ENCODE results near the gene GRID1. TPM values are rescaled to one million over a fixed set of nuclear protein-coding genes. Genes with fewer than 3 reads are reported as not detected.

GRID1 gene
- total RNA-seq, 4 donors from 2014 or later = 1.4 to 4.9 (median 2.0) TPM

- WGBS, 2 donors = 44 to 65% methylated on average over 1 of the region's 1 CpG
- TF ChIP-seq CTCF (IDR thresholded peaks at IDR 0.05) = no peak
- TF ChIP-seq POLR2A (IDR thresholded peaks at IDR 0.05) = no peak
- intact Hi-C loops (cut with DNase I; ENCODE audit: low total_unique reads) = no loop called here
- no peak overlapping the region for H3K4me3 ChIP-seq (ENCODE audit: low read depth, poor library complexity, severe bottlenecking)
- DNase-seq (ENCODE audit: low spot score in 2 of 2) = peak in 1 of 2 donors; percentile 2
Measured at GRCh38 chr10:85642082-85642420, 724.5 kb downstream of the GRID1 start.

- no peak for TF ChIP-seq CTCF (IDR thresholded peaks at IDR 0.05)
- no peak for TF ChIP-seq POLR2A (IDR thresholded peaks at IDR 0.05)
- intact Hi-C loops (cut with DNase I; ENCODE audit: low total_unique reads) = no loop called here
- WGBS, 2 donors = 31 to 47% methylated on average over 6 of the region's 6 CpGs
- no peak overlapping the region for H3K4me3 ChIP-seq (ENCODE audit: low read depth, poor library complexity, severe bottlenecking)
- no peak for DNase-seq (ENCODE audit: low spot score in 2 of 2)
Measured at GRCh38 chr10:85641479-85642009, 725.1 kb downstream of the GRID1 start.

DNA sequence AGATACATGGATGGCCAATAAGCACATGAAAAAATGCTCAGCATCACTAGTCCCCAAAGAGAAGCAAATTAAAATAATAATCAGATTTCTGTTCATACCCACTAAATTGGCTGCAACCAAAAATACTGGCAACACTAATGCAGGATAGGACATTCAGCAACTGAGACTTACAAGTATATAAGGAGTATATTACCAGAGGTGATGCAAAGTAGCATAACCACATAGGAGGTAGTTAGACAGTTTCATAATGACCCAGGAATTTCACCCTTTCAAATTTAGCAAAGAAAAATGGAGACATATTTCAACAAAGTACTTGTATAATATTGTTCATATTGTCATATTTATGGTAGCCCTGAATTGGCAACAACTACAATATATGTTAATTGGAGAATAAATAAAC is 727.8 kb downstream of the GRID1 start:
- intact Hi-C loops (cut with DNase I; ENCODE audit: low total_unique reads) = no loop called here
- no peak for TF ChIP-seq CTCF (IDR thresholded peaks at IDR 0.05)
- no peak for TF ChIP-seq POLR2A (IDR thresholded peaks at IDR 0.05)
- no peak overlapping the region for H3K4me3 ChIP-seq (ENCODE audit: low read depth, poor library complexity, severe bottlenecking)
- no peak for DNase-seq (ENCODE audit: low spot score in 2 of 2)

GRCh38 chr10:85635650-85636049 is 730.9 kb downstream of the GRID1 start:
- TF ChIP-seq POLR2A (IDR thresholded peaks at IDR 0.05) (no peak), CTCF (IDR thresholded peaks at IDR 0.05) (no peak)
- WGBS, 2 donors = 82 to 85% methylated on average over 5 of the region's 5 CpGs
- H3K4me3 ChIP-seq (ENCODE audit: low read depth, poor library complexity, severe bottlenecking) = no peak overlapping the region
- DNase-seq (ENCODE audit: low spot score in 2 of 2) = no peak
- intact Hi-C loops (cut with DNase I; ENCODE audit: low total_unique reads) = no loop called here

- TF ChIP-seq CTCF (IDR thresholded peaks at IDR 0.05) (no peak), POLR2A (IDR thresholded peaks at IDR 0.05) (no peak)
- no peak for DNase-seq (ENCODE audit: low spot score in 2 of 2)
- 88 to 89% methylated on average over 7 of the region's 7 CpGs for WGBS, 2 donors
- intact Hi-C loops (cut with DNase I; ENCODE audit: low total_unique reads) = no loop called here
- no peak overlapping the region for H3K4me3 ChIP-seq (ENCODE audit: low read depth, poor library complexity, severe bottlenecking)
Measured at GRCh38 chr10:85624511-85624910, 742.1 kb downstream of the GRID1 start.

DNA sequence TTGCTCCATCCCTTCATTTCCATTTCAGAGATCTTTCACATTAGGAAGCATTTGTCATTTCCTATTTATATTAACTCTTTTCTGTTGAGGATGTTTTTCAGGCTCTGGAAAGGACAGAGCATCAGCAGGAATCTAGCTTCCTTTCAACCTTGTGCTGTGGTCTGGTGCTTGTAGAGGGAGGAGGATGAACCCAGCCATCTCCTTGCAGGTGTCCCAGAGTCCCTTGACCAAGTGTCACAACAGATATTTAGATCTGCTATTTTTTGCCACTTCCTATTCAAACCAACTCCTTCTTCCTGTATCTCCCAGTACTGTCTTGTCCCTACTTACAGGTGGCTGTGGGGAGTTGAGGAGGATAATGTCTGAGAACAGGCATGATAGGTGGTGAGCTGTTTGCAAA is 742.8 kb downstream of the GRID1 start:
- no peak for DNase-seq (ENCODE audit: low spot score in 2 of 2)
- H3K4me3 ChIP-seq (ENCODE audit: low read depth, poor library complexity, severe bottlenecking) = no peak overlapping the region
- TF ChIP-seq CTCF (IDR thresholded peaks at IDR 0.05) (no peak), POLR2A (IDR thresholded peaks at IDR 0.05) (no peak)
- intact Hi-C loops (cut with DNase I; ENCODE audit: low total_unique reads) = no loop called here

Measured in lower leg skin (tissue), 4 donors.